CD14-positive monocyte (primary cell): ENCODE measurements around the gene SMIM43. TPM values are rescaled to one million over a fixed set of nuclear protein-coding genes. Genes with fewer than 3 reads are reported as not detected.

Experiments used
- DNase-seq, 3 donors: peaks; one replicate each; pipeline ENCODE4 v3.0.0-alpha.2; 2011 to 2022
- H2AFZ ChIP-seq: 2 replicates; pipeline ENCODE4 v1.6.0; 2012; ENCODE audit warnings: mild to moderate bottlenecking, low read depth, low read length, inconsistent platforms; ENCODE audit not compliant: insufficient read depth, poor library complexity, severe bottlenecking
- H3K27ac ChIP-seq, 2 donors: 1 replicate in 1 of 2; 2 replicates in 1 of 2; pipeline ENCODE4 v1.5.1; 2012 to 2013; ENCODE audit warnings: low read length in 2 of 2, control low read depth in 1 of 2, inconsistent platforms in 1 of 2, low read depth in 1 of 2, mild to moderate bottlenecking in 1 of 2
- H3K27me3 ChIP-seq, 2 donors: one replicate each; pipeline versions ENCODE4 v1.6.0 to v1.6.1; 2011 to 2013; ENCODE audit warnings: low read length in 2 of 2; ENCODE audit not compliant: control insufficient read depth in 2 of 2, insufficient read depth in 2 of 2
- H3K36me3 ChIP-seq, 2 donors: replicated peaks in 1 of 2; 1 replicate in 1 of 2; 2 replicates in 1 of 2; pipeline versions ENCODE4 v1.5.1 to v1.6.1; 2012 to 2013; ENCODE audit warnings: low read length in 2 of 2, control low read depth in 1 of 2, inconsistent platforms in 1 of 2, mild to moderate bottlenecking in 1 of 2; ENCODE audit not compliant: insufficient read depth in 2 of 2, control insufficient read depth in 1 of 2
- H3K4me1 ChIP-seq, 2 donors: 1 replicate in 1 of 2; 2 replicates in 1 of 2; pipeline versions ENCODE4 v1.5.1 to v1.6.1; 2012 to 2013; ENCODE audit warnings: low read length in 2 of 2, control low read depth in 1 of 2, inconsistent platforms in 1 of 2, mild to moderate bottlenecking in 1 of 2, moderate library complexity in 1 of 2; ENCODE audit not compliant: insufficient read depth in 2 of 2, control insufficient read depth in 1 of 2
- H3K4me2 ChIP-seq: replicated peaks from 2 replicates; pipeline ENCODE3; 2012; ENCODE audit warnings: low read length, moderate library complexity, mild to moderate bottlenecking; ENCODE audit not compliant: poor library complexity, severe bottlenecking; ENCODE audit errors: extremely low read depth
- H3K4me3 ChIP-seq, 3 experiments: fragments of 200-600 bp in 1 of 3; sonication (generic) in 1 of 3; replicated peaks in 1 of 3; 1 replicate in 2 of 3; 2 replicates in 1 of 3; pipeline ENCODE4 v1.5.1; 2011 to 2013; ENCODE audit warnings: low read length in 3 of 3, mild to moderate bottlenecking in 3 of 3, control low read depth in 2 of 3, low read depth in 2 of 3, inconsistent platforms in 1 of 3, moderate library complexity in 1 of 3
- H3K79me2 ChIP-seq: 2 replicates; pipeline ENCODE4 v1.6.0; 2012; ENCODE audit warnings: mild to moderate bottlenecking, control low read depth, inconsistent platforms, low read length, moderate library complexity; ENCODE audit not compliant: insufficient read depth
- H3K9ac ChIP-seq: 2 replicates; pipeline ENCODE4 v1.6.0; 2017; ENCODE audit warnings: low read length, mild to moderate bottlenecking; ENCODE audit not compliant: insufficient read depth, poor library complexity, severe bottlenecking
- H3K9me3 ChIP-seq, 2 donors: replicated peaks in 1 of 2; 1 replicate in 1 of 2; 2 replicates in 1 of 2; pipeline versions ENCODE4 v1.5.1 to v1.6.1; 2012 to 2013; ENCODE audit warnings: low read length in 2 of 2, control low read depth in 1 of 2; ENCODE audit not compliant: control insufficient read depth in 1 of 2, insufficient read depth in 1 of 2
- H4K20me1 ChIP-seq: 2 replicates; pipeline ENCODE4 v1.6.0; 2012; ENCODE audit warnings: mild to moderate bottlenecking, low read length, control low read depth, moderate library complexity; ENCODE audit not compliant: insufficient read depth
- H3K27ac Mint-ChIP-seq, 7 donors: one replicate each; pipeline ENCODE4 v1.8.0; 2020; ENCODE audit warnings: mild to moderate bottlenecking in 7 of 7, mixed read lengths in 7 of 7, moderate library complexity in 6 of 7, inconsistent platforms in 2 of 7
- H3K27me3 Mint-ChIP-seq, 3 donors: one replicate each; pipeline ENCODE4 v1.8.0; 2021 to 2022; ENCODE audit warnings: low read depth in 3 of 3, mild to moderate bottlenecking in 3 of 3, mixed read lengths in 3 of 3, moderate library complexity in 3 of 3, inconsistent platforms in 1 of 3
- H3K36me3 Mint-ChIP-seq, 2 donors: one replicate each; pipeline ENCODE4 v1.8.0; 2020; ENCODE audit warnings: mixed read lengths in 2 of 2, inconsistent platforms in 1 of 2, mild to moderate bottlenecking in 1 of 2
- H3K4me1 Mint-ChIP-seq: one replicate; pipeline ENCODE4 v1.8.0; 2020; ENCODE audit warnings: mild to moderate bottlenecking, mixed read lengths
- H3K4me3 Mint-ChIP-seq, 2 donors: one replicate each; pipeline ENCODE4 v1.8.0; 2020; ENCODE audit warnings: mild to moderate bottlenecking in 2 of 2, mixed read lengths in 2 of 2, moderate library complexity in 1 of 2
- H3K9me3 Mint-ChIP-seq, 7 donors: one replicate each; pipeline ENCODE4 v1.8.0; 2020 to 2022; ENCODE audit warnings: mixed read lengths in 7 of 7, mild to moderate bottlenecking in 6 of 7, moderate library complexity in 6 of 7, inconsistent platforms in 2 of 7
- WGBS: methylation state at CpG from one replicate; pipeline ENCODE4 v1.1.5; 2013; ENCODE audit warnings: missing lambda C conversion rate; ENCODE audit not compliant: insufficient coverage; 5-methylcytosine and 5-hydroxymethylcytosine counted together
- intact Hi-C, 2 donors: fragments of 100-400 bp; cut with micrococcal nuclease; formaldehyde crosslinking; loops; one replicate each; pipeline versions ENCODE4 v1.15.0 to v1.15.1; 2023
- polyA plus RNA-seq, 3 donors: library from polyadenylated mRNA; depleted of rRNA in 1 of 3; unstranded in 2 of 3; stranded (reverse) in 1 of 3; fragments of 300-500 nt in 2 of 3; fragments of >200 nt in 1 of 3; fragmentation: Illumina TruSeq in 2 of 3; gene quantifications; 1 replicate in 2 of 3; 2 replicates in 1 of 3; pipeline ENCODE4 v1.2.3, GENCODE V29; 2012 to 2021
- TF ChIP-seq, protein P1 (sequence below): fragments of 200-600 bp; IDR thresholded peaks from one replicate; pipeline ENCODE4 v1.8.0; 2022; ENCODE audit warnings: antibody characterized with exemption, mild to moderate bottlenecking

SMIM43 gene
- polyA plus RNA-seq, 3 donors, result not detected

DNA sequence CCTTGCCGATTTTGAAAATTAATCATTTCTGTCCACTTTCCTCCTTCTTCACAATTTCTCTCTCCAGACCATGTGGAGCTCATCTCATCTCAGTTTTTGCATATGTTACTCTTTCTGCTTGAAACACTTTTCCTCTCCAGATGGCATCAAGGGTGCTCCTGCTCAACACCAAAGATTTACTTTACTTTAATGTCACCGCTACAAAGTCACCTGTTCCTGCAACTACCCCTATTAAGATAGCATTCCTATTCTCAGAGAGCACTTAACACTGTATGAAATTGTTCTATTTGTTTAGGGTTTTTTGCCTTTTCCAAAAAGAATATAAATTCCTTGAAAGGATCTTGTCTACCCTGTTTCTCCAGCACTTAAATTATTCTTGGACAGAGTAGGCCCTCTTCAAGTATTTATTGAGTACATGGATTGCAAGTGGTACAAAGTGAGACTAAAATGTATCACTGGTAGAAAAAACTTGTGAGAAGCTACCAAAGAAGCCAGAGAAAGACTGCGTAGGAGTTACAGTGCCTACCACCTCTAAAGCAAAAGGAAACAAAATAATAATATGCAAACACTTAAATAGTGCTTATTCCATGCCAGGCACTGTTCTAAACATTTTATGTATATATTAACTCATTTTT is 35.0 kb upstream of the SMIM43 start:
- Histone ChIP-seq H3K9ac (peak overlapping the region; percentile 79), H3K27me3 (no peaks in the 10 kb centered on the region), H2AFZ (peak overlapping the region; percentile 99), H3K4me2 (peak overlapping the region; percentile 96), H3K9me3 (no peaks in the 10 kb centered on the region), H3K36me3 (peaks cover 19 to 24% of the 10 kb centered on the region in 2 donors), H4K20me1 (no peaks in the 10 kb centered on the region), H3K27ac (peak overlapping the region in 1 of 2 donors; percentile 95), H3K79me2 (peaks cover 33% of the 10 kb centered on the region), H3K4me1 (peaks cover 17 to 30% of the 10 kb centered on the region in 2 donors), H3K4me3 (peak overlapping the region in 1 of 3 experiments; percentile 95)
- TF ChIP-seq, protein P1, sequence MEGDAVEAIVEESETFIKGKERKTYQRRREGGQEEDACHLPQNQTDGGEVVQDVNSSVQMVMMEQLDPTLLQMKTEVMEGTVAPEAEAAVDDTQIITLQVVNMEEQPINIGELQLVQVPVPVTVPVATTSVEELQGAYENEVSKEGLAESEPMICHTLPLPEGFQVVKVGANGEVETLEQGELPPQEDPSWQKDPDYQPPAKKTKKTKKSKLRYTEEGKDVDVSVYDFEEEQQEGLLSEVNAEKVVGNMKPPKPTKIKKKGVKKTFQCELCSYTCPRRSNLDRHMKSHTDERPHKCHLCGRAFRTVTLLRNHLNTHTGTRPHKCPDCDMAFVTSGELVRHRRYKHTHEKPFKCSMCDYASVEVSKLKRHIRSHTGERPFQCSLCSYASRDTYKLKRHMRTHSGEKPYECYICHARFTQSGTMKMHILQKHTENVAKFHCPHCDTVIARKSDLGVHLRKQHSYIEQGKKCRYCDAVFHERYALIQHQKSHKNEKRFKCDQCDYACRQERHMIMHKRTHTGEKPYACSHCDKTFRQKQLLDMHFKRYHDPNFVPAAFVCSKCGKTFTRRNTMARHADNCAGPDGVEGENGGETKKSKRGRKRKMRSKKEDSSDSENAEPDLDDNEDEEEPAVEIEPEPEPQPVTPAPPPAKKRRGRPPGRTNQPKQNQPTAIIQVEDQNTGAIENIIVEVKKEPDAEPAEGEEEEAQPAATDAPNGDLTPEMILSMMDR, result no peak
- intact Hi-C loops, result loop anchor here (2.0 to 5.0 kb wide), 2 partner anchors 23 to 103 kb away; partner anchors contain the start of genes CCNA2 (in 2 of the 2) and ANXA5 (in 1 of the 2)
- Mint-ChIP-seq H3K9me3 (no peaks in the 10 kb centered on the region), H3K4me3 (no peak overlapping the region), H3K27ac (peak overlapping the region in 4 of 7 donors; percentile 95 to 99 (median 98)), H3K36me3 (peaks cover 13 to 16% of the 10 kb centered on the region in 2 donors), H3K4me1 (peaks cover 23% of the 10 kb centered on the region), H3K27me3 (peaks cover 3 to 9% (median 3%) of the 10 kb centered on the region in 3 donors)
- no CpG with 5 or more reads among the region's 3 CpGs for WGBS
- no peak for DNase-seq

DNA sequence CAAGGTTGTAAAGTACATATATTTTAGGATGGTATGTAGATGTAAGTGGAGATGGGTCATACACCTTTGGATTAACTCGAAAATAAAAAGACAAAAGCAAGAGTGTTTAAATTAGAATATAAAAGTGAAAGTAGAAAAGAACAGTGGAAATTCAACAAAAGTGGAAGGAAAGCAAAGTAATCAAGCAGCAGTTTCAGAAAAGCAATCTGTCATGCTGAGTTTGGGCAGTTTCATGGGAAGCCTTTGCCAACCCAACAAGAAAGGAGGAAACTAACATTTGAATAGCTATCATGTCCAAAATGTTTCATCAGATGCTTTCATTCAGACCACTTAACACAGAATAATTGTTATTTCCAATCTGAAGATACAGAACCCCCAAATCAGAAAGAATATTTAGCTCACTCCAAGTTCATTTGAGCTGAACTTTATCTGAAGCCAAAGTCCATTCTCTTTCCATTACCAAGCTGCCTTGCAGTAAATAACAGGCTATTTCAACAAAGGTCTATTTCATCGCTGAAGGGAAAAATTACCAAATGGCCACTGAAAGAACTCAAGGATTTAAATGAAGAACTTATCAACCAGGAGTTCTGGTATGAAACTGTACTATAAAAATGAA is 34.4 kb upstream of the SMIM43 start:
- Histone ChIP-seq H3K4me2 (no peak overlapping the region), H4K20me1 (no peaks in the 10 kb centered on the region), H3K79me2 (peaks cover 26% of the 10 kb centered on the region), H3K9me3 (no peaks in the 10 kb centered on the region), H3K4me3 (no peak overlapping the region), H2AFZ (peak overlapping the region; percentile 99), H3K27ac (peak overlapping the region in 1 of 2 donors; percentile 56), H3K27me3 (no peaks in the 10 kb centered on the region), H3K4me1 (peaks cover 17 to 30% of the 10 kb centered on the region in 2 donors), H3K9ac (no peak overlapping the region), H3K36me3 (peaks cover 13 to 17% of the 10 kb centered on the region in 2 donors)
- Mint-ChIP-seq H3K36me3 (peaks cover 8 to 10% of the 10 kb centered on the region in 2 donors), H3K9me3 (no peaks in the 10 kb centered on the region), H3K4me1 (peaks cover 23% of the 10 kb centered on the region), H3K27ac (peak overlapping the region in 3 of 7 donors; percentile 9 to 64 (median 51)), H3K27me3 (peaks cover 3 to 11% (median 5%) of the 10 kb centered on the region in 3 donors), H3K4me3 (no peak overlapping the region)
- DNase-seq, result no peak
- intact Hi-C loops, result no loop called here
- TF ChIP-seq, protein P1, result no peak
- no CpG with 5 or more reads among the region's 2 CpGs for WGBS
